ENCODE measurements around the gene ATG10.

ATG10 gene

DNA sequence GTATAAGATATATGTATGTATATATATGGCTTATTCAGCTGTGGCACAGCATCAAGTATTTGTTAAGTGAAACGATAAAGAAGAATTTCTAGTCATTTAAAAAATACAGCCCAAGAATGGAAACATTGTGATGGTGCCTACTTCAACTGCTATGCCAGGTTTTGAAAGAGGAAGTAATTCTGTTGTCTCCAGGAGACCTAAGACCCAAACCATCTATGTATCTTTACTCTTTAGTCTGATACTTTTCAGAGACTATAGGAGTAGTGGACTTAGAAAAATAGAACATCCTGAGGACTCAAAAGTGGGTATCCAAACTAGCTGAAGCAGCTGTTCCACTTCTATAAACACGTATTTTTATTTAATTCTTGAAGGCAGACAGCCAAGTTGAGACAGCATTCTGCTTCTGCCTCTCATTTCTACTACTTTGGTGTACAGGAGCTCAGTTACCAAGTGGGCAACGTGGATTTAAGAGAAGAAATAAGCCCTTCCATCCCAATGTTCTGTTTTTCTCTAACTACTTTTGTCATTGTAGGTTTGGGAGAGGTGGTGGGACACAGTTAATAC, 195.6 kb downstream of the ATG10 start:
- Mint-ChIP-seq H3K4me3 (no peak overlapping the region), H3K36me3 (peaks cover 3% of the 10 kb centered on the region), H3K27me3 (no peaks in the 10 kb centered on the region), H3K4me1 (ENCODE audit: low read depth) (peaks cover 5% of the 10 kb centered on the region), H3K27ac (no peak overlapping the region), H3K9me3 (ENCODE audit: low read depth) (no peaks in the 10 kb centered on the region)

DNA sequence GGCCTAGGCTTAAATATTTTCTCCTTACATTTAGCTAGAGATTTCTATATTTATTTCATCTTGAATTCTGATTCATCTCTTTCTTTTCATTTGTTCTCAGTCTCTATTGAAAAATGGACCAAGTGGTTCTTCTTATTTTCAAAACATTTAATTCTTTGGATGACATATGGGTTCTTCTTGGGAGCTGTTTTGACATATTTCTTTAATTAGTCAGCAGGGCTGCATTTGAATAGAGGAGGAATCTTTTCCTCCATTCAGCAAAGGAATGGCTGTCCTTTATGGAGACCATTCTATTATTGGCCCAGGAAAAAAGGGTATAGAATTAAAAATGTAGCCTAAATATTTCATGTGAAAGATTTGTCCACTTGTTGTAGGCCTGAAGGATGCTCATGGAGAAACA, 196.5 kb downstream of the ATG10 start:
- no peaks in the 10 kb centered on the region for H3K9me3 Mint-ChIP-seq (ENCODE audit: low read depth)
- no peaks in the 10 kb centered on the region for H3K27me3 Mint-ChIP-seq
- H3K4me3 Mint-ChIP-seq, result no peak overlapping the region
- peaks cover 5% of the 10 kb centered on the region for H3K4me1 Mint-ChIP-seq (ENCODE audit: low read depth)
- no peak overlapping the region for H3K27ac Mint-ChIP-seq
- H3K36me3 Mint-ChIP-seq, result peaks cover 3% of the 10 kb centered on the region

DNA sequence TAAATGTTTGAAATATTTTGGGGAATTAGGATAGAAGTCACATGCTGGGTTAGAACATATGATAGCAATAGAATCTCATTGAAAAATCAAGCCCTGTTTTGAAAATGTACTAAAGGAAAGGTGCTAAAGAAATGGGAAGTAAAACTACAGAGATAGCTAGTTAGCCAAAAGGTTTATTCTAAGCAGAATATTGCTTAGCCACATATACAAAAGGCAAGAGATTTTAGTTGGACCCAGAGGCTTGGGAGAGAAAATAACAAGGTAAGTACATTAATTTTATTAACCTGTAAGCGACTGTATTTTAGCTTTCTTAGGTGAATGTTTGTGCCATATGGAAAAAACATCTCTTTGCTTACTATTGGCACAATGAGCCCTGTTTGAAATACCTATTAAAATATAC, 198.1 kb downstream of the ATG10 start:
- H3K9me3 Mint-ChIP-seq (ENCODE audit: low read depth), result no peaks in the 10 kb centered on the region
- peaks cover 10% of the 10 kb centered on the region for H3K4me1 Mint-ChIP-seq (ENCODE audit: low read depth)
- no peak overlapping the region for H3K27ac Mint-ChIP-seq
- H3K4me3 Mint-ChIP-seq, result no peak overlapping the region
- no peaks in the 10 kb centered on the region for H3K27me3 Mint-ChIP-seq
- H3K36me3 Mint-ChIP-seq, result peaks cover 3% of the 10 kb centered on the region

DNA sequence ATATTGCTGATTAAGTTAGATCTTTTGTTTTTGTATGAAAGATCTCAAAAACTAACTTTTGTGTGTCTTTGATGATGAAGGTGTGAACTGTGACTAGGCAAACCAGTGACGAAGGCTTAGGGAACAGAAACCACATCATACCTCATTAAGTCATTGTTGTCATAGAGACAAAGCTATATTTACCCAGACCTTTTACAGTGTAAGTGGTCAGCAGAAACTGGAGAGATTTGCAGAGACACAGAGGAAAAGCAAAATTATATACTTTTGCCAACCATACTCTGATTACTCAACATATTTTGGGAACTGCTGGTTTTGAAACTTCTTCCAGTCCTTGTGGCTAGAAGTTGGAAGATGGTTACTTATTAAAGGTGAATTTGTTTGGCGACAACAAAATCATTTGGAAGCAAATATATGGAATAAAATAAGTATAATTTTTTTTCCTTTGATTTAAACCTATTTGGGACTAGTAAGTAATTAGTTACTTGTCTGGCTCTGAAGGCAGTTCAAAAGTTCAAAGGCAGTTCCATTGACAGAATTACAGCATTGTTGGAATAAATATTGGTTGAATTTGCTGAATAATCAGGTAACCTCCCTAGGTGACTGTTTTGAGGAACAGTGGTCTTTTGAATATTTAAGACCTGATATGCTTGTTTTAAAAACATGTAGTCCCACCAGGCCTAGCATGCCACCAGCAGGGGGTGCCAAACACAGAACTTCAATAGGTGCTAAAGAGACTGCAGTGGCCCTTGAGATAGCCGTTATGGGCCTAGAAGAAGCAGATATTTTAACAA, 202.5 kb downstream of the ATG10 start:
- Mint-ChIP-seq H3K4me3 (no peak overlapping the region), H3K27ac (no peak overlapping the region), H3K9me3 (ENCODE audit: low read depth) (no peaks in the 10 kb centered on the region), H3K36me3 (peaks cover 8% of the 10 kb centered on the region), H3K27me3 (no peaks in the 10 kb centered on the region), H3K4me1 (ENCODE audit: low read depth) (peaks cover 4% of the 10 kb centered on the region)

DNA sequence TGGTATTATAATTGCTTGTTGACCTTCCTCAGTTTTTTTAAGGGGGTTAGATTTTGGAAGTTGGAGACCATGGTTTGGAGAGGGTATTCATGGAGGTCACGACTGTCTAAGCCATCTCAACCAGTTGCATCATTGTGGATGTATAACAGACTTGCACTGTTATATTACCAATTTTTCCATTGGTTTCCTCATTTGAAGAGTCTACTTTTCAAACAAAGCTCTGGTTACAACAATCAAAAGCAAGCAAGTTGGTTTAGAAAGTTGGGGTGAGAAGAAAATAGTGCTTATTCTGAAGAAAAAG, 203.0 kb downstream of the ATG10 start:
- Mint-ChIP-seq H3K36me3 (peaks cover 11% of the 10 kb centered on the region), H3K27ac (no peak overlapping the region), H3K4me3 (no peak overlapping the region), H3K9me3 (ENCODE audit: low read depth) (no peaks in the 10 kb centered on the region), H3K27me3 (no peaks in the 10 kb centered on the region), H3K4me1 (ENCODE audit: low read depth) (peaks cover 4% of the 10 kb centered on the region)

DNA sequence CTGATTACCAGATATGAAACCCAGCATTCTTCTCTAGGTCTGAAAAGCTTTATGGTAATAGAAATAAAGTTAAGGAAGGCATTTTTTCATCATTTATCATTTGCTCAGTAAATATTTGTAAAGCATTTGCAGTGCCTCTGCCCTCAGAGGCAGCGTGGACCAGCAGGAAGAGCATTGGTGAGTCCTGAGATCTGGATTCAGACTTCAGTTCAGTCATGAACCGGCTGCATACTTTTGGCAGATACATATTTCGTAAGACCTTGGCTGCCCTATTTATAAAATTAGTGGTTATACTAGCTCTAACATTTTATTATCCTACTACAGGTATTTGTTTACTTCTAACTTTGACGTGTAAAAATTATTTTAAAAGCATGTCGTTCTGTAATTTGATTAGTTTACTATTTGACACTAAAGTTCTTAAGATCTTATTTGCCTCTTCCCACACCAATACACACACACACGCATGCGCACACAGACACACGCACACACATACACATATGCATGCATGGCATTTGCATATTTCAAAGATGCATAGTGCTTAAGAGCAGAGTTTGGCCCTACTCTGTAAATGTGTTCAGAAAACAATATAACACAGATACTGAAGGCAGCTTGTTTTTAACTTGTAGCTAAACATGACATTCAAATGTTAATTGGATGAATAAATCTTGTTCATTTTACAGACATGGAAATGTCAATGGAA, 204.4 kb downstream of the ATG10 start:
- peaks cover 4% of the 10 kb centered on the region for H3K4me1 Mint-ChIP-seq (ENCODE audit: low read depth)
- H3K4me3 Mint-ChIP-seq, result no peak overlapping the region
- H3K27me3 Mint-ChIP-seq, result no peaks in the 10 kb centered on the region
- no peaks in the 10 kb centered on the region for H3K9me3 Mint-ChIP-seq (ENCODE audit: low read depth)
- H3K27ac Mint-ChIP-seq, result no peak overlapping the region
- peaks cover 18% of the 10 kb centered on the region for H3K36me3 Mint-ChIP-seq

DNA sequence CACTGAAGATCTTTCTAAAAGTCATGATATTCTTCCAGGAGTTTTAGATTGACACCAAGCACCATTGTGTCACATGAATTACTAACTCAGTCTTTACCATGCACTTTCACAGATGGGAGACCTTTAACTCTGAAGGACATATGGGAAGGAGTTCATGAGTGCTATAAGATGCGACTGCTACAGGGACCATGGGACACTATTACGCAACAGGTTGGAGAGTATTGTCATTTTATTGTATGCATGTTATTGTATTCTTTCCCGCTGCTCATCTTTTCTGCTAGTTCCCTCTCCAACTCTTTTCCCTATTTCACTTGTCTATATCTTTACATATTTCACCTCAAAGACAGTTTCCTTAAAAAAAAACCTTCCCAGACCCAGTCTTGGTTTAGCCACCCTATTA, 206.6 kb downstream of the ATG10 start:
- H3K27ac Mint-ChIP-seq, result no peak overlapping the region
- no peaks in the 10 kb centered on the region for H3K27me3 Mint-ChIP-seq
- no peaks in the 10 kb centered on the region for H3K9me3 Mint-ChIP-seq (ENCODE audit: low read depth)
- H3K4me1 Mint-ChIP-seq (ENCODE audit: low read depth), result peaks cover 4% of the 10 kb centered on the region
- H3K36me3 Mint-ChIP-seq, result peaks cover 32% of the 10 kb centered on the region
- no peak overlapping the region for H3K4me3 Mint-ChIP-seq

DNA sequence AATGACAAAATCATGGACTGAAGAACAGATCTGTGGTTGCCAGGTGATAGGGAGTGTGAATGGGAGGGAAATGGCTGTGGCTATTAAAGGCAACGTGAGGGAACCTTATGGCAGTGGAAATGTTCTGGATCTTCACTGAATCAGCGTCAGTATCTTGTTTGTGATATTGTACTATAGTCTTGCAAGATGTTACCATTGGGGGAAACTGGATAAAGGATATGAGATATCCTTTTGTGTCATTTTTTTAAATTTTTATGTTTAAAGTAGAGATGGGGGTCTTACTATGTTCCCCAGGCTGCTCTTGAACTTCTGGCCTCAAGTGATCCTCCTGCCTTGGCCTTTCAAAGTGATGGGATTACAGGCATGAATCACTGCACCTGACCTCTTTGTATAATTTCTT, 210.8 kb downstream of the ATG10 start:
- Mint-ChIP-seq H3K4me1 (ENCODE audit: low read depth) (no peaks in the 10 kb centered on the region), H3K9me3 (ENCODE audit: low read depth) (no peaks in the 10 kb centered on the region), H3K4me3 (no peak overlapping the region), H3K36me3 (peaks cover 32% of the 10 kb centered on the region), H3K27ac (no peak overlapping the region), H3K27me3 (no peaks in the 10 kb centered on the region)

DNA sequence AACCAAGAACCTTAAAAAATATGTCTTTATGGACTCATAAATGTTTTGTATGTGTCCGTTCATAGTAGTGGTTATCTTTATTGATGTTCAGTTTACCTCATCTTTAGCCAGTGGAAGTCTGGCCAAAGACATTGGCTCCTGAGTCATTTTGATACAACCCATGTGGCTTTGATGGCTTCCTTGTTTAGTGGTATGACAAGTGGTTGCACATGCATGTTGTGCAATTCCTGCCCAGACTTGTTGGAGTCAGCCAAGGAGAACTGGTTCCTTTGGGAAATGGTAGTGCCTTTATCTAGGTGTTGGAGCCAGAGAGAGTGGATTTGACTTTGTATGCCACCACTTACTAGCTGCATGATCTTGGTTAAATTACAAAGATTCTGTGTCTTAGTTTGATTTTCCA, 212.0 kb downstream of the ATG10 start:
- no peaks in the 10 kb centered on the region for H3K4me1 Mint-ChIP-seq (ENCODE audit: low read depth)
- no peaks in the 10 kb centered on the region for H3K27me3 Mint-ChIP-seq
- H3K4me3 Mint-ChIP-seq, result no peak overlapping the region
- H3K36me3 Mint-ChIP-seq, result peaks cover 27% of the 10 kb centered on the region
- no peak overlapping the region for H3K27ac Mint-ChIP-seq
- no peaks in the 10 kb centered on the region for H3K9me3 Mint-ChIP-seq (ENCODE audit: low read depth)

DNA sequence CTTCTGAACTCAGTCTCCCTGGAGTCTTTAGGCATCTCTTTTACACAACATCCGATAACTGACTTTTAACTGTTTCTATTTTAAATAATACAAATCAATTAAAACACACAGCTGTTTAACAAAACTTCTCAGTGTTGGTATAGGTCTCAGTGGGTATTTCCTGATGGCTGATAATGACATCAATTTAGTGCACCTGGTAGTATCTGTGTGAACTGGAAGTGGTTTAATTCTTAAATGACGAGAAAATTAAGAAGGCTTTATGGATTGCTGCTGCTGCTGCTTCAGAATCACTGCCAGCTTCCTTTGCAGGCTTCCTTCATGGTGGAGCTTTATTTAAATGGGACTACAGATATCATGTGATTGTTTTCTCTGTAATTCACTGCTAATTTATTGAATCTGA, 214.0 kb downstream of the ATG10 start:
- Mint-ChIP-seq H3K27ac (no peak overlapping the region), H3K4me1 (ENCODE audit: low read depth) (no peaks in the 10 kb centered on the region), H3K4me3 (no peak overlapping the region), H3K9me3 (ENCODE audit: low read depth) (no peaks in the 10 kb centered on the region), H3K36me3 (peaks cover 23% of the 10 kb centered on the region), H3K27me3 (no peaks in the 10 kb centered on the region)

DNA sequence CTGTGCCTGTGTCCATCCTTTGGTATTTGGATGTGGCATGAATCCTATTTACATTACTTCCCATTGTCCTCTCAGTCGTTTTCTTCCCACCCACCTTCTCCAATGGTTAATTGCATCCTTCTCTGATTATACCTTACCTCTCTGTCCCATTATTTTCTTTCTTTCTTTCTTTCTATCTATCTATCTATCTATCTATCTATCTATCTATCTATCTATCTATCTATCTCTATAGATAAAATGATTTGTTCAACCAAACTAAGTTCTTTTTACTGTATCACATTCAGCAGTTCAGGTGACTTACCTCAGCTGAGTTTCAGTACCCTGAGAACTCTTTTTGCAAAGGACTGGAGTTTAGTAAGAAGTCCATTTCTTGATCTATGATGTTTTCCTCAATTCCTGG, 225.7 kb downstream of the ATG10 start:
- Mint-ChIP-seq H3K27ac (no peak overlapping the region), H3K4me3 (no peak overlapping the region), H3K27me3 (no peaks in the 10 kb centered on the region), H3K36me3 (peaks cover 11% of the 10 kb centered on the region), H3K9me3 (ENCODE audit: low read depth) (no peaks in the 10 kb centered on the region), H3K4me1 (ENCODE audit: low read depth) (no peaks in the 10 kb centered on the region)

DNA sequence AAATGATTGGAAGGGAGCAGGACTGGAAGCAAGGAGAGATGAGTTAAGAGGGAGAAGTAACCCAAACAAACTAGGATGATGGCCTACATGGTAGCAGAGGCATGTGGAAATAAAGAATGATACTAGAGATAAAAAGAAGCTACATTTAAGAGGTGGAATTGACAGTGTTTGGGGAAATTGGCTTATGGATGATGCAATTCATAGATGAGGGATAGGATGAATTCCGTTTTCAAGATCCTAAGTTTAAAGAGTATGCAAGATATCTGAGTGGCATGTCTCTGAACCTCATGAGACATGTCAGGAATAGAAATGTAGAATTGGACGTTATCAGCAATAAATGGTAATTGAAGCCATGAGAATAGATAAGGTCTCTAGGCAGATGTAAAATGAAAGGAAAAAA, 232.7 kb downstream of the ATG10 start:
- no peaks in the 10 kb centered on the region for H3K9me3 Mint-ChIP-seq (ENCODE audit: low read depth)
- H3K36me3 Mint-ChIP-seq, result peaks cover 8% of the 10 kb centered on the region
- H3K27me3 Mint-ChIP-seq, result no peaks in the 10 kb centered on the region
- no peak overlapping the region for H3K27ac Mint-ChIP-seq
- no peak overlapping the region for H3K4me3 Mint-ChIP-seq
- no peaks in the 10 kb centered on the region for H3K4me1 Mint-ChIP-seq (ENCODE audit: low read depth)

DNA sequence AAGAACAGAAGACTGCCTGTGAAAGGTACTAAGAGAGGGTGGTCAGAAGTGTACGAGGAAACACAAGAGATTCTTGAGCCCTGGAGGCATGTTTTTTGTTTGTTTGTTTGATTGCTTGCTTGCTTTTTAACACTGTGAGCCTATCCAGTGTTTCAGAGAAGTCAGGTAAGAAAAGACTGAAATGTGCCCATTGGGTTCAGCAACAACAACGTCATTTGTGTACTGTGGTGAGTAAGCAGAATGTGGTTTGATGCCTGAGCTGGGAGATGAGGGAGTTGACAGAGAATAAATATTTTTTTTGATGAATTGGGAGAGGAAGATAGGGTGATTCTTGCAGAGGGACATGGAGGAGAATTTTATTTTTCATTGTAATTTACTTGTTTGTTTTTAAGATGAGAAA, 233.2 kb downstream of the ATG10 start:
- H3K27ac Mint-ChIP-seq, result no peak overlapping the region
- H3K36me3 Mint-ChIP-seq, result peaks cover 7% of the 10 kb centered on the region
- no peaks in the 10 kb centered on the region for H3K4me1 Mint-ChIP-seq (ENCODE audit: low read depth)
- H3K27me3 Mint-ChIP-seq, result no peaks in the 10 kb centered on the region
- no peak overlapping the region for H3K4me3 Mint-ChIP-seq
- no peaks in the 10 kb centered on the region for H3K9me3 Mint-ChIP-seq (ENCODE audit: low read depth)

DNA sequence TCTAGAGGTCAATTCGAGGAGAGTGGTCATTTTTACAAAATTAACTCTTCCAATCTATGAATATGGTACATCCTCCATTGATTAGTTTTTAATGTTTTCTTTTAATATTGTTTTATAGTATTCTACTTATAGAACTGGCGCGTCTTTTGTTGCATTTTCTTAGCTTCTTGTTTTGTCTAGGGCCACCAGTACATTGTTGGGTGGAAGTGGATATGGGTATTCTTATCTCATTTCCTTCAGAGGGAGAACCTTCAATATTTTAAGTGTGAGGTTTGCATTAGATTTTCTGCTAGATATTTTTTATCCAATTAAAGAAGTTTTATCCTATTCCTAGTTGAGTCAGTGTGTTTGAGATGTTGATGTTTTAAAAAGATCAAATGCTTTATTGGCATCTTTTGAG, 236.5 kb downstream of the ATG10 start:
- H3K4me3 Mint-ChIP-seq, result no peak overlapping the region
- no peaks in the 10 kb centered on the region for H3K9me3 Mint-ChIP-seq (ENCODE audit: low read depth)
- H3K27ac Mint-ChIP-seq, result no peak overlapping the region
- no peaks in the 10 kb centered on the region for H3K27me3 Mint-ChIP-seq
- no peaks in the 10 kb centered on the region for H3K4me1 Mint-ChIP-seq (ENCODE audit: low read depth)
- H3K36me3 Mint-ChIP-seq, result peaks cover 6% of the 10 kb centered on the region

DNA sequence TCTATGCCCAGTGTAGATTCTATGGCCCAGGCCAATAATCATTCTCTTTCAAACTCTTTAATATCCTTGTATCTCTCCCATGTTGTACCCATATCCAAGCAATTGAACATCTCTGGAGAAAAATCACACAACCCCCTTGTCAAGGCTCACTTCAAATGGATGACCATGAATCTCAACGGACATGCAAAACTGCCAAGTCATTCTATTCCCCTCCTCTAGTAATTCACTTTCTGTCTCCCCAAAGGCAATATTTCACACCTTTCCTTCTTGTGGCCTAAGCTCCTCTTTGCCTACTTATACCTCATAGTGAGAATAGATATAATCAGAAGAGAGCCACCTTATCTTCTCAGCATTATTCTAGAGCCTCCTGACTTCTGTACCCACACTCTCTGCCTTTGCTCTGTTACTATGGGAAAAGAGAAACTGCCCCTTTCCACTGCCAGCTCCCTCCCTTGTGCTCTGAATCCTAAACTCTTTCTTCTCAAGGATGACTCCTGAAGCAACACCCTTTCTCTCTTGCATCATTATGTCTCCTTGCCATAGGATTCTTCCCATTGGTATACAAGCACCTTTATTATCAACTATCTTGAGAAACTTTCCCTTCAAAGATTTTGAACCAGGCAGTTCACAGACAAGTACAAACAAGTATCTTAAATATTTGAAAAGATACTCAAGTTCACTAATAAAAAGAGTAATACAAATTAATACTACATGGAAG, 240.2 kb downstream of the ATG10 start:
- Mint-ChIP-seq H3K9me3 (ENCODE audit: low read depth) (no peaks in the 10 kb centered on the region), H3K4me1 (ENCODE audit: low read depth) (no peaks in the 10 kb centered on the region), H3K4me3 (no peak overlapping the region), H3K27ac (no peak overlapping the region), H3K36me3 (peaks cover 6% of the 10 kb centered on the region), H3K27me3 (no peaks in the 10 kb centered on the region)
